Suprapubic skin (tissue), 4 donors: ENCODE measurements around the gene ALPG. TPM values are rescaled to one million over a fixed set of nuclear protein-coding genes. Genes with fewer than 3 reads are reported as not detected.
"Not testable (repeated sequence)": the region's sequence is repeated elsewhere in the genome, so short reads cannot be mapped to it uniquely, and the experiment has no call there.

Experiments
- DNase-seq, 2 donors: peaks; one replicate each; pipeline ENCODE4 v3.0.0-alpha.2; 2019; ENCODE audit warnings: low spot score in 2 of 2
- H3K27ac ChIP-seq: fragments of 200-600 bp; sonication (generic); one replicate; pipeline ENCODE4 v1.5.1; 2019
- H3K27me3 ChIP-seq: fragments of 200-600 bp; sonication (generic); one replicate; pipeline ENCODE4 v1.5.1; 2019
- H3K36me3 ChIP-seq: fragments of 200-600 bp; sonication (generic); one replicate; pipeline ENCODE4 v1.5.1; 2019
- H3K4me1 ChIP-seq: fragments of 200-600 bp; sonication (generic); one replicate; pipeline ENCODE4 v1.5.1; 2019
- H3K4me3 ChIP-seq: fragments of 200-600 bp; sonication (generic); one replicate; pipeline ENCODE4 v1.5.1; 2019; ENCODE audit warnings: mild to moderate bottlenecking
- H3K9me3 ChIP-seq: fragments of 200-600 bp; sonication (generic); one replicate; pipeline ENCODE4 v1.5.1; 2019
- EP300 ChIP-seq: sonication (generic); formaldehyde crosslinking; IDR thresholded peaks from one replicate; pipeline ENCODE4 v1.6.1; 2017; ENCODE audit warnings: antibody characterized with exemption
- POLR2A ChIP-seq, 2 donors: fragments of 450-650 bp; IDR thresholded peaks; one replicate each; pipeline ENCODE4 v1.6.1; 2017; ENCODE audit warnings: antibody characterized with exemption in 2 of 2, mild to moderate bottlenecking in 2 of 2, moderate library complexity in 2 of 2
- POLR2AphosphoS5 ChIP-seq, 3 donors: sonication (generic); formaldehyde crosslinking; IDR thresholded peaks; one replicate each; pipeline ENCODE4 v1.6.1; 2017; ENCODE audit warnings: antibody characterized with exemption in 3 of 3
- WGBS: methylation state at CpG from one replicate; pipeline ENCODE4 v1.1.5; 2018; 5-methylcytosine and 5-hydroxymethylcytosine counted together
- total RNA-seq, 4 donors: library from RNA; depleted of rRNA; stranded (reverse); fragments of >200 nt; gene quantifications; one replicate each; pipeline ENCODE4 v1.1.0, GENCODE V29; 2016
- TF ChIP-seq, protein P1 (sequence below), 2 donors: fragments of 200-600 bp in 1 of 2; fragments of 450-650 bp in 1 of 2; sonication (generic) in 1 of 2; IDR thresholded peaks; one replicate each; pipeline ENCODE4 v1.5.1; 2016 to 2019; ENCODE audit warnings: antibody characterized with exemption in 2 of 2, mild to moderate bottlenecking in 1 of 2, moderate library complexity in 1 of 2

The ALPG gene
- total RNA-seq, 4 donors from 2014 or later, result not detected

DNA sequence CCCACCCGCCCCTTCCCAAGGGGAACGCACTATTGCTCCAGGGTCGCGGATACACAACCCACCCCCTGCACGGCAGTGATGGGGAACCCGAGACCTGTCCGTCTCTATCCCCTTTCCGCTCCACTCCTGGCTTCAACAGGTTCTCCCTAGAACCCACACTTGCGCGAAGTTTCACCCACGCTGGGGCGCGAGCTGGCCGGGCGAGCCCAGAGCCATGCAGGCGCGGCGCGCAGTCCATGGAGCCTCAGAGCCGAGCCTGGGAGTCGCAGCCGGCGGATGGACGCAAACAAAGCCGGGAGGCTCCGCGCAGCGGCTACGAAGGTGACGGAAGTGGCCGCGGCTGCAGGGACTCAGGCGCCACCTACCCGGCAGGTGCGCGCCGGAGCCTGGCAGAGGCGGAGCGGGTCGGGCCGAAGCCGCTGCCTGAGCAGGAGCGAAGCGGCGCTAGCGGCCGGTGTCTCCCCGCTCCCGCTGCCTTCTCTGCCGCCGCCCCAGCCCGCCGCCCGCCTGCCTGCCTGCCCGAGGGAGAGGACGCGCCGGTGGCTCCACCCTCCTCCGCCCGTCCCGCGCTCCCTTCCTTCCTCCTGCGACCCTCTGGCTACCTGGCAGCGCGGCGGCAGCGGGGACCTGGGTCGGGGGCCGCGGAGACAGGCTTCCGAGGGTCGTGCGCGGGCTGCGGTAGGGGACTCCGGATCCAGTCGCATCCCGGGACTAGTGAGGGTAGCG is 14.0 kb downstream of the ALPG start:
- H3K27me3 ChIP-seq, result peaks cover 86% of the 10 kb centered on the region
- no peaks in the 10 kb centered on the region for H3K36me3 ChIP-seq
- DNase-seq, result peak in 1 of 2 donors; percentile 74
- peak overlapping the region; percentile 34 for H3K4me3 ChIP-seq
- H3K9me3 ChIP-seq, result no peaks in the 10 kb centered on the region
- H3K4me1 ChIP-seq, result peaks cover 30% of the 10 kb centered on the region
- WGBS, result 4% methylated on average over 11 of the region's 79 CpGs
- TF ChIP-seq POLR2AphosphoS5 (IDR thresholded peaks at IDR 0.05) (no peak), POLR2A (IDR thresholded peaks at IDR 0.05) (no peak), EP300 (no peak)
- TF ChIP-seq, protein P1, sequence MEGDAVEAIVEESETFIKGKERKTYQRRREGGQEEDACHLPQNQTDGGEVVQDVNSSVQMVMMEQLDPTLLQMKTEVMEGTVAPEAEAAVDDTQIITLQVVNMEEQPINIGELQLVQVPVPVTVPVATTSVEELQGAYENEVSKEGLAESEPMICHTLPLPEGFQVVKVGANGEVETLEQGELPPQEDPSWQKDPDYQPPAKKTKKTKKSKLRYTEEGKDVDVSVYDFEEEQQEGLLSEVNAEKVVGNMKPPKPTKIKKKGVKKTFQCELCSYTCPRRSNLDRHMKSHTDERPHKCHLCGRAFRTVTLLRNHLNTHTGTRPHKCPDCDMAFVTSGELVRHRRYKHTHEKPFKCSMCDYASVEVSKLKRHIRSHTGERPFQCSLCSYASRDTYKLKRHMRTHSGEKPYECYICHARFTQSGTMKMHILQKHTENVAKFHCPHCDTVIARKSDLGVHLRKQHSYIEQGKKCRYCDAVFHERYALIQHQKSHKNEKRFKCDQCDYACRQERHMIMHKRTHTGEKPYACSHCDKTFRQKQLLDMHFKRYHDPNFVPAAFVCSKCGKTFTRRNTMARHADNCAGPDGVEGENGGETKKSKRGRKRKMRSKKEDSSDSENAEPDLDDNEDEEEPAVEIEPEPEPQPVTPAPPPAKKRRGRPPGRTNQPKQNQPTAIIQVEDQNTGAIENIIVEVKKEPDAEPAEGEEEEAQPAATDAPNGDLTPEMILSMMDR (IDR thresholded peaks at IDR 0.05), result no peak
- H3K27ac ChIP-seq, result no peak overlapping the region

DNA sequence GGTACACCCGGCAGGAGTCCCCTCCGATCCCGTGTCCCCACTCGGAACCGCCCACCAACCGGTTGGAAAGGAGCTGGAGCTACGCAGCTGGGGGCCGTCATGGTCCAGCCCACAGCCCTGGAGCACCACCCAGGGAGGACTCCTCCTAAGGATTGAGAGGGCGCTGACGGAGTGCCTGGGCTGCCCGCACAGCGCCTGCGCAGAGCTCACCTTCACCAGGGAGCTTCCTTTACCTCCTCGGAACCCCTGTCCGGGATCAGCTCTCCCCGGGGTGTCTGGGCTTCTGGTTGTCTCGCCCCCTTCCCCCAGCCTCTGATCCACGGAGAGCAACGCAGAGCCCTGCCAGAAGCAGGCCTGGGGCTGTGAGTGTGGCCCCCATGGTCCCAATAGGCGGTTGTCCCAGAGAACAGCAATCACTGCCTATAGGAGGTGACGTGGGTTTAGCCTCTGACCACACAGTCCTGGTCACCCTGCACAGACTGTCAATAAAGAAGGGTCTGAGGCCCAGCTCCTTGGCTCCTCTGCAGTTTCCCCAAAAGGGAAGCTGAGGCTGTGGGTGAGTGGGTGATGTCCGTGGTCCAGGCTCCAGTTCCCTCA is 14.6 kb downstream of the ALPG start:
- WGBS, result 42% methylated on average over 14 of the region's 22 CpGs

DNA sequence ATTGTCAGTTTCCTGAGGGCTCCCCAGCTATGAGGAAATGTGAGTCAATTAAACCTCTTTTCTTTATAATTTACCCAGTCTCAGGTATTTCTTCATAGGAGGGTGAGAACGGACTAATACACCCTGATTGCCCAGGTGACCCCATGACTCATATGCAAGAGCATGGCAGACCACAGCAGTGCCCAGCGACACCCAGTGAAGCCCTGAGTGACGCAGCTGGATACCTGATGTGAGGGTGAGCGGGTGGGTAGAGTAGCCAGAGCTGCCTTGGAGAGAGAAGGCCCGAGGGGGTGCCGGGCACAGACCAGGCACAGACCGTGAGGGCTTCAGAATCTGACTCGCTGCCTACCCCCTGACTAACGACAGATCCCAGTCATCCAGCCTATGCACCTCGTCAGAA is 15.4 kb downstream of the ALPG start:
- Histone ChIP-seq H3K36me3 (no peaks in the 10 kb centered on the region), H3K9me3 (no peaks in the 10 kb centered on the region), H3K4me3 (no peak overlapping the region), H3K27me3 (peaks cover 72% of the 10 kb centered on the region), H3K27ac (no peak overlapping the region), H3K4me1 (peaks cover 30% of the 10 kb centered on the region)
- TF ChIP-seq, protein P1 (IDR thresholded peaks at IDR 0.05), result no peak
- TF ChIP-seq POLR2AphosphoS5 (IDR thresholded peaks at IDR 0.05), result no peak
- no peak for TF ChIP-seq EP300
- TF ChIP-seq POLR2A (IDR thresholded peaks at IDR 0.05), result no peak
- WGBS, result 92% methylated on average over 10 of the region's 10 CpGs
- peak; percentile 26 to 59 for DNase-seq

More for the DNA sequence above, 14.6 kb downstream of the ALPG start:
- Histone ChIP-seq H3K4me1 (peaks cover 30% of the 10 kb centered on the region), H3K27ac (no peak overlapping the region), H3K36me3 (no peaks in the 10 kb centered on the region), H3K4me3 (peak overlapping the region; percentile 34), H3K9me3 (no peaks in the 10 kb centered on the region), H3K27me3 (peaks cover 79% of the 10 kb centered on the region)
- DNase-seq, result peak in 1 of 2 donors; percentile 57
- TF ChIP-seq, protein P1 (IDR thresholded peaks at IDR 0.05), result no peak
- TF ChIP-seq POLR2A (IDR thresholded peaks at IDR 0.05), result no peak
- TF ChIP-seq EP300, result no peak
- no peak for TF ChIP-seq POLR2AphosphoS5 (IDR thresholded peaks at IDR 0.05)

DNA sequence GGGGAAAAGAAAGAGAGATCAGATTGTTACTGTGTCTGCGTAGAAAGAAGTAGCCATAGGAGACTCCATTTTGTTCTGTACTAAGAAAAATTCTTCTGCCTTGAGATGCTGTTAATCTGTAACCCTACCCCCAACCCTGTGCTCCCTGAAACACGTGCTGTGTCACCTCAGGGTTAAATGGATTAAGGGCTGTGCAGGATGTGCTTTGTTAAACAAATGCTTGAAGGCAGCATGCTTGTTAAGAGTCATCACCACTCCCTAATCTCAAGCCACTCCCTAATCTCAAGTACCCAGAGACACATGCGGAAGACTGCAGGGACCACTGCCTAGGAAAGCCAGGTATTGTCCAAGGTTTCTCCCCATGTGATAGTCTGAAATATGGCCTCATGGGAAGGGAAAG is 16.4 kb downstream of the ALPG start:
- WGBS, result 49% methylated on average over 3 of the region's 3 CpGs
- not testable (repeated sequence) for H3K27ac ChIP-seq

DNA sequence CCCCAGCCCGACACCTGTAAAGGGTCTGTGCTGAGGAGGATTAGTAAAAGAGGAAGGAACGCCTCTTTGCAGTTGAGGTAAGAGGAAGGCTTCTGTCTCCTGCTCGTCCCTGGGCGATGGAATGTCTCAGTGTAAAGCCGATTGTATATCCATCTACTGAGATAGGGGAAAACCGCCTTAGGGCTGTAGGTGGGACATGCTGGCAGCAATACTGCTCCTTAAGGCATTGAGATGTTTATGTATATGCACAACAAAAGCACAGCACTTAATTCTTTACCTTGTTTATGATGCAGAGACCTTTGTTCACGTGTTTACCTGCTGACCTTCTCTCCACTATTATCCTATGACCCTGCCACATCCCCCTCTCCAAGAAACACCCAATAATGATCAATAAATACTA is 16.8 kb downstream of the ALPG start:
- not testable (repeated sequence) for H3K4me3 ChIP-seq, H3K27ac ChIP-seq, H3K36me3 ChIP-seq, H3K9me3 ChIP-seq
- H3K4me1 ChIP-seq, result peaks cover 30% of the 10 kb centered on the region
- H3K27me3 ChIP-seq, result peaks cover 58% of the 10 kb centered on the region
- DNase-seq, result peak in 1 of 2 donors; percentile 4
- 40% methylated on average over 7 of the region's 7 CpGs for WGBS

More for the DNA sequence above, 16.4 kb downstream of the ALPG start:
- peak in 1 of 2 donors; percentile 9 for DNase-seq
- H3K9me3 ChIP-seq, H3K4me3 ChIP-seq, H3K36me3 ChIP-seq: not testable (repeated sequence)
- H3K4me1 ChIP-seq, result peaks cover 30% of the 10 kb centered on the region
- H3K27me3 ChIP-seq, result peaks cover 62% of the 10 kb centered on the region

DNA sequence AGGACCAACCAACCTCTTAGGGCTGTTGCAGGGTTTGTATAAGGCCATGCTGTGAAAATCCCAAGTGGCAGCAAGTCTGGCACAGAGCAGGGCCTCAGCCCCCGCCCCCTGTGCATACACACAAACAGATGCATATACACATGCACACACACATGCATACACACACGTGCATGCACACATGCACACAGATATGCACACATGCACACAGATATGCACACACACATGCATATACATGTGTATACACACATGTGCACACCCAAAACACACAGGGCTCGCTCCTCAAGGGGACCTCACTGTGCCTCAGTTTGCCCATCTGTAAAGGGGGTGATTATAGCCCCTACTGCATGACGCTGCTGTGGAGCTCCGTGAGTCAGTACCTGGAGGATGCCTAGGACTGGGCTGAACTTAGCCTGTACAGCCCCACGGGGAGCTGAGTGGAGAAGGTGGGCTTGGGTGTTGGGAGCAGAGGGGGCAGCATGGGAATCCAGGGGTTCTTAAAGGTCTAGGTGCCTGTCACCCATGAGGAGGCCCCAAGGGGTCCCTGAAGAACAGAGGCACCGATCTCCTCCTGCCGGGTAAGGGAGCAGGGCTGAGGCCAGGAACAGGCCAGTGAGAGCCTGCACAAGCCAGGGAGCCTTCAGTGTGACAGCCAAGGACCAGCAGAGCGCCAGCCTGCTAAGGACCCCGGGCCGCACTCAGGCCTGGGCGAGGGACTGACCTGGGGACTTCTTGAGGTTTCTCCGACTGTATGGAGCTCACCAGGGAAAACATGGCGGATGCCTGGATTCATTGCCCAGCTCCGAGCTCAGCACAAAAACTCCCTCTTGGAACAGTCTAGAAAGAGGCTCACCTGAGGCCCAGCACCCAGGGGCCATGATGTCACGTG is 25.3 kb downstream of the ALPG start:
- no peak overlapping the region for H3K4me3 ChIP-seq
- no peak for TF ChIP-seq POLR2A (IDR thresholded peaks at IDR 0.05)
- TF ChIP-seq EP300, result no peak
- no peak for TF ChIP-seq POLR2AphosphoS5 (IDR thresholded peaks at IDR 0.05)
- TF ChIP-seq, protein P1 (IDR thresholded peaks at IDR 0.05), result no peak
- H3K4me1 ChIP-seq, result no peaks in the 10 kb centered on the region
- no peaks in the 10 kb centered on the region for H3K36me3 ChIP-seq
- 94% methylated on average over 11 of the region's 16 CpGs for WGBS
- no peak for DNase-seq
- no peaks in the 10 kb centered on the region for H3K9me3 ChIP-seq
- H3K27me3 ChIP-seq, result peaks cover 4% of the 10 kb centered on the region
- H3K27ac ChIP-seq, result no peak overlapping the region
